GM21390 (cell line): ENCODE measurements around the gene ATXN7L3B.

Experiments
- ATAC-seq: cut with Tn5 transposase; IDR thresholded peaks from one replicate; pipeline ENCODE4 v1.9.1; 2021; ENCODE audit not compliant: unreplicated experiment

Gene ATXN7L3B

GRCh38 chr12:74547249-74547648 is 9.6 kb downstream of the ATXN7L3B start:
- ATAC-seq: no peak

GRCh38 chr12:74551291-74551690 is 13.7 kb downstream of the ATXN7L3B start:
- no peak for ATAC-seq

GRCh38 chr12:74552201-74552600 is 14.6 kb downstream of the ATXN7L3B start:
- no peak for ATAC-seq

- ATAC-seq: no peak
These were observed 22.1 kb downstream of the ATXN7L3B start for GRCh38 chr12:74559728-74560127.

- no peak for ATAC-seq
These were observed 26.3 kb downstream of the ATXN7L3B start for GRCh38 chr12:74563927-74564326.

- ATAC-seq: no peak
These were observed 40.9 kb downstream of the ATXN7L3B start for GRCh38 chr12:74578486-74578885.

- ATAC-seq: no peak
These were observed 41.8 kb downstream of the ATXN7L3B start for GRCh38 chr12:74579446-74579845.

GRCh38 chr12:74579981-74580380 is 42.3 kb downstream of the ATXN7L3B start:
- no peak for ATAC-seq

GRCh38 chr12:74581439-74581838 is 43.8 kb downstream of the ATXN7L3B start:
- ATAC-seq: no peak

- ATAC-seq: no peak
These were observed 46.9 kb downstream of the ATXN7L3B start for GRCh38 chr12:74584483-74585062.

GRCh38 chr12:74586251-74586650 is 48.6 kb downstream of the ATXN7L3B start:
- no peak for ATAC-seq
